Measurements from ENCODE around the gene CTTNBP2.

CTTNBP2 gene

DNA sequence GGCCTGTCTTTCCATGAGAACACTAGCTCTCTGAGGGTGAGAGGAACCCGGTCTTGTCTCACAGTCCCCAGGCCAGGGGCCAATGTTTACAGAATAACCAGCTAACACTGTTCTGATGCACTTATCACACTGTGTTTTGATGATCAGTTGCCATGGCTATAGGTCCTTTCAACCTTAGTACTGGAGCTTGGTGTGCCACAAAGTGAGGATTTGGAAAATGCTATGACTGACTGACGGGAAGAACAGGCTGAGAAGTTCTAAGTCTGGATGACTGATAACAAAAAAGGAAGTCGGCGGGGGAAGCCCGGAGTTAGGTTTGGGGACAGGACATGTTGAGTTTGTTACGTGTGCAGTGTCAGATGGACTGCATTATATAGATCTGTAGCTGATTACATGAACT lies 141.8 kb downstream of the CTTNBP2 start:
- TF ChIP-seq, protein P1, sequence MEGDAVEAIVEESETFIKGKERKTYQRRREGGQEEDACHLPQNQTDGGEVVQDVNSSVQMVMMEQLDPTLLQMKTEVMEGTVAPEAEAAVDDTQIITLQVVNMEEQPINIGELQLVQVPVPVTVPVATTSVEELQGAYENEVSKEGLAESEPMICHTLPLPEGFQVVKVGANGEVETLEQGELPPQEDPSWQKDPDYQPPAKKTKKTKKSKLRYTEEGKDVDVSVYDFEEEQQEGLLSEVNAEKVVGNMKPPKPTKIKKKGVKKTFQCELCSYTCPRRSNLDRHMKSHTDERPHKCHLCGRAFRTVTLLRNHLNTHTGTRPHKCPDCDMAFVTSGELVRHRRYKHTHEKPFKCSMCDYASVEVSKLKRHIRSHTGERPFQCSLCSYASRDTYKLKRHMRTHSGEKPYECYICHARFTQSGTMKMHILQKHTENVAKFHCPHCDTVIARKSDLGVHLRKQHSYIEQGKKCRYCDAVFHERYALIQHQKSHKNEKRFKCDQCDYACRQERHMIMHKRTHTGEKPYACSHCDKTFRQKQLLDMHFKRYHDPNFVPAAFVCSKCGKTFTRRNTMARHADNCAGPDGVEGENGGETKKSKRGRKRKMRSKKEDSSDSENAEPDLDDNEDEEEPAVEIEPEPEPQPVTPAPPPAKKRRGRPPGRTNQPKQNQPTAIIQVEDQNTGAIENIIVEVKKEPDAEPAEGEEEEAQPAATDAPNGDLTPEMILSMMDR (IDR thresholded peaks at IDR 0.05), result no peak

DNA sequence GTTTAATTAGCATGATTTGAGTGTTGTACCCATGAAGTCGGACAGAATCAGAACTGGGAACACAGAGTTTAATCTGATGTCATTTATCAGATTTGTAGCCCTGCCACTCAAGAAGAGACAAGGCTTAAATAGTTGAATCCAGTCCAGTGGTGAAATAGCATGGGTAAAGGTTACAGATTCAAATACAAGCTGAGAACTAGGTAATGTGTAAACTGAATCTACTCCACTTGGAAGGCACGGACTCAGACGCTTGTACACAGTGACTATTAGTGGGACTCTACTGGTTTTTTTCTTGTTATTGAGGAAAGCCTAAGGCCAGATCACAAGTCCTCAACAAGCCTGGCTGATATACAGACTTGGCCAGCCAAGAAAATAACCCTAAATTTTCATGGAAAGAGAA lies 142.9 kb downstream of the CTTNBP2 start:
- TF ChIP-seq, protein P1 (IDR thresholded peaks at IDR 0.05), result no peak

DNA sequence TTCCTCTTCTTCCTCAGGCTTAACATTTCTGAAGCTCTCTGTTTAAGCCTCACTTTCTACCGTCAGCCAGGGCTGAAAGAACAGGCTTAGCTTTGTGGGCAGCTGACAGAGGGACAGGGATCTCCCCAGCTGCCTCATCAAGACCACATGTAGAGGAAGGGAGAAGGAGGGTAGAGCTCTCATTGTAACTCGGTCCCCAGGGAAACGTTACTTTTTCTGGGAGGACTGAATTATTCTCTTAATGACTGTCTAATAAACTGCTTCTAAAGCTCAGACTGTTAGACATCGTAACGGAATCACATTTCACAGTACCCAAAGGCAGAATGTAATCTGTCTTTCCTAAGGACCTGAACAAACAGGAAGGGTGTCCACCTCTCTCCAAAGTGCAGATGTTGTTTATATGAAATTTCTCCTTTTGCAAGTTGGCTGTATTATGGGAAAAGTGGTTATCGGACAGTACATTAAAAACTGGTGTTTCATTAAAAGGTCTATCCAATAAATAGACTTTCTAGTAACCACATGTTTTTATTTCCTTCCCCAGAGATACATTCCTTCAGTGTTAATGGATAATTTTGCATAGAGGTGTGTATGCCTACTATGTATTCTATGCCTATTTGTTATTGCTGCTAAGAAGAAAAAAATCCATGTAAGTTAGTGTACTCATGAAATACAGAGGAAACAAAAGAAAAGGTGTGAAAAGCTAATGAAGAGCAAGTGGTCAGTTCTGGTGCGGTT lies 144.2 kb downstream of the CTTNBP2 start:
- TF ChIP-seq, protein P1 (IDR thresholded peaks at IDR 0.05), result no peak

DNA sequence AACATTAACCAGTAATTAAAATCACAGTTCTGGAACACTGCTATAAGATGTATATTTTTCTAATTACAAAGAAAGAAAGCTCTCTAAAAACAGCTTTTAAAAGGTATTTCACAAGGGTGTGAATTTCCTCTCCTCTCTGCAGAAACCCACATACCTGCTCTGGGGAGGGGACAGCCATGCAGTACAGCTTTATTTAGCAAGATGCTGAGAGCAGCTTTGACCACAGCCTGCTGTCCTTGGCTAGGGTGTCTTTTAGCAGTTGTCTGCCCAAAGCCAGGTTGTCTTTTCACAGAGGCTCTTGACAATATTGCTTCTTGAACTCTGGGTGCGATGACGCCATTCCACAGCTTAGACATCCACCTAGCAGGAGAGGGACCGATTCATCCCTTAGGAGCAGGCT lies 148.3 kb downstream of the CTTNBP2 start:
- TF ChIP-seq, protein P1 (IDR thresholded peaks at IDR 0.05), result no peak

DNA sequence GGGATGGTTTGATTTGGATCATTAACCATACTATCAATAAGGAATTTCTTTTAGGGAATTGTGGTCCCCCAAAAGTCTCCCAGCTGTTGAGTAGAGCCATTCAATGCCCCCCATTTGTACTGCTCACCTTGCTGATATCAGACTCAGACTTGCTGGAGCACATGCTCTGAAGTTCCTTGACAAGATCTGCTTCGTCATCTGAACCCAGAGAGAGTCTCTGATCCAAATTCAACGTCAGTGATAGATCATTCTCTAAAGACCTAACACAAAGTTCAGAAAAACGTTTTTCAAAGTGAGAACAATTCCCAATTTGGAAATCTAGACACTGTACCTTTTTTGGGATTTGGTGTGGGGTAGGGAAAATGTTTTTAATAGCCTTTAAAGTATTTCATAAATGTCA lies 153.9 kb downstream of the CTTNBP2 start:
- TF ChIP-seq, protein P1 (IDR thresholded peaks at IDR 0.05), result no peak

DNA sequence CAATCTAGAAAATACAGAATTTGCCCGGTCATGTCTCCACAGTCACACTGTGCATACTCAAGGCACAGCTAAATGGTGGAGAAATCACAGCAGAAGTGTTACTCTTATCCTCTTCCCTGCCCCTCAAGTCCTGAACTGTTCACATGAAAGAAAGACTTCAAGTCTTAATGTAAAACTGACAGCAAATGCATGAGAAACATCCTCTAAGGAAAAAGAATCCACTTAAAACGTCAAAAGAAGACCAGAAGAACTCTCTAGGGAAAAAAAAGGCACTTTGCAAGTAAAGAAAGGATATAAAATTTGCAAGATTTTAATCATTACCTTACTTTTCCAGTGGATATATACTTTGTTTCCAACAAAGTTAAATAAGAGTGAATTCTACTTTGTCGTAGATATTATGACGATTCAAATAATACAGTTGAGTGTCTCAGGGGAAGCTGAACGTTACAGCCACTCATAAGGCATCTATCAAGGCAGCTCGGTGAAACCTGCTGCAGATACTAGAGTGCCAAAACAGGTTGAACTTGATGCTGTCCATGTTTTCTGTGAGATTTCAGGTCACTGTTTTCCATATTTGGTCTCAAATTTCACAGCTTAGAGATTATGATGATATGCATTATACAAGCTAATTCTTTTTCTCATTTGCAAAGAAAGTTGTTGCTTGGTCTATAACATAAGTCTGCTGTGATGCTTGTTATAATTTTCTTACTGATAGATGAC lies 155.0 kb downstream of the CTTNBP2 start:
- TF ChIP-seq, protein P1 (IDR thresholded peaks at IDR 0.05), result no peak

DNA sequence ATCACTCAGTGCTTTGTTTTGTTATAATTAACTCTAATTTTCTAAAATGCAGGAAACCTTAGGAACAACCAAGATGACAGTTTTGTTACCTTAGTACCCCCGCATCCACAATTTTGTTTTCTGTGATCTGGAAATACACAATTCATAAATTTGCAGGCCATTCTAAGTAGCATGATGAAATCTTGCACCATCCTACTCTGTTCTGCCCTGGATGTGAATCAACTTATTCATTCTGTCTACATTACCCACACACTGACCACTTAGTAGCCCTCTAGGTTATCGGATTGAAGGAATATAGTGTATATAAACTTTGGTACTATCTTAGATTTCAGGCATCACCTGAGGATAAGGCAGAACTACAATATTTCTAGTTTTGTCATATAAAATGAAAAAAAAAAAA lies 155.9 kb downstream of the CTTNBP2 start:
- TF ChIP-seq, protein P1 (IDR thresholded peaks at IDR 0.05), result no peak
